Epithelial cell of prostate (primary cell): ENCODE data around the gene OR5M10.
A peak's percentile ranks its signal among the peaks of the same experiment; 100 is the strongest.
"Not testable (repeated sequence)": the region's sequence is repeated elsewhere in the genome, so short reads cannot be mapped to it uniquely, and the experiment has no call there.

Experiments used
- DNase-seq: peaks from one replicate; pipeline ENCODE4 v3.0.0-alpha.2; 2011; ENCODE audit warnings: low read depth, low spot score
- H3K27ac ChIP-seq: fragments of 450-650 bp; 2 replicates; pipeline ENCODE4 v1.5.1; 2017; ENCODE audit warnings: mild to moderate bottlenecking

OR5M10 gene

DNA sequence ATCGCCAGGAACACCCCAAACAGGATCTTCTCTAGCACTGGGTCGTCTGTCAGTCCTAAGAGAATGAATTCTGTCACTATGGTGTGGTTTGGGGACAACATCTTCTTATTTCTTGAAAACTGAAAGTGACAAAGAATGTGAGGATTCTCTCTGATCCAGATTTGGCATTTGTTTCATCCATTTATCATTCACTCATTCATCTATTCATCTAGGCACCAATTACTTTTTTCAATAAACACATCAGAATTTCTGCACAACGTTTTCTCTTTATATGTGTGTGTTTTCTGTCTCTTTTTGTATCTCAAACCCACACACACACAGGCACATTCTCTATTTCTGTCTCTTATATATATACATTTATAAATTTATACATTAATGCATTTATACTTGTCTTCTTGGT is at the start of gene OR5M10:
TSS of gene OR5M10 (minus strand) at position 101 of the 400 bp plus-strand sequence. CDS start at position 101, 0 bp downstream.
- no peak for DNase-seq
- no peak within 1 kb of the TSS for H3K27ac ChIP-seq

DNA sequence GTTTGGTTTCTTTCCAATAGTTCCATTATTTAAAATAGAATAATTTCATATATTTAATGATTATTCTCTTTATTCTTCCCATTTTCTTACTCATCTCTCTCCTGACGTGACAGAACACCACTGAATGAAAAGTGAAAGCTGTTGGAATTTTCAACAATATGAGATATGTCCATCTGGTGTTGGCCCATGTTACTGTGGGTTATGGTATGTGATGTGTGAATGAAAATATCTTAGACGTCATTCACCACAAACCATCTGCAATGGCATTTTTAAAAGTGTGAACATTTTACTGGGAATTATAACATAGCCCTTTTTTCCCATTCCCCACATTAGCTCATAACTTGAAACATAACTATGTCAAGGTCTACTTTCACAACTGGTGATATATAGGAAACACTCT is 48.4 kb upstream of the OR5M10 start:
- no peak overlapping the region for H3K27ac ChIP-seq
- DNase-seq: no peak

DNA sequence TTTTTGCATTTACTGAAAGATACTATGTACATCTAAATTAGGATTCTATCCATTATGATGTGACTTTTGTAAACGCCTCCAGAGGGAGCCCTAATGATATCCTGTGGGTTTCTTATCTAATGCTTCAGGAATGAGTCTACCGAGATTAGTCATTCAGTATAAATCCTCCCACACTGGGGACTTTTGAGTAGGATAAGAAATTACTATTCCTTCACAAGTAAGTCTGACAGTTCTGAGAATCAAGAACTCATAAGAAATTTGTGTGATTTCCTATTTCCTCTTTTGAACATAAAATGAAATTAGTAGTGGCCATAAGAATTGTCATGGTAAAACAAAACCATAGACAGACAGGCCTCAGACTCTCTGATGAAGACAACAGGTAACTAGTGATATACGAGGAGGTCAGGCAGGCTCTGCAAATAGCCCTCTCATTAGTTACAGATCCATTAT is 47.2 kb upstream of the OR5M10 start:
- no peak overlapping the region for H3K27ac ChIP-seq
- peak; percentile 29 for DNase-seq

DNA sequence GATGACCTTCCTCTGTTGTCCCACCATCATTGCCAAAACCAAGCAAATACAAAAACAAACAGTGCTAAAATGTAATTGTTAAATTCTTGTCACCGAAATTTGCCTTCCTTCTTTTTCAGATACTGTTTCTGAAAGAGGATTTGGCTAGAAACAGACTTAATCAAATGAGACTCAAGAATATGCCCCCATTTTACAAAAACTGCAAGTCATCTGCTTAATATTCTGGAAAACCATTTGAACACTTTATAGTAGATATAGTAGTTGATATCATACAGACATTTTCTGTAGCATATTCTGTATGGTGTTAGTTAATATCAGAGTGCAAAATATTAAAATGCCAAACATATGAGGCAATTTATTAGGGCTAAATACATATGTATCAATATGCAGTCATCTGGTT is 33.7 kb upstream of the OR5M10 start:
- no peak for DNase-seq
- H3K27ac ChIP-seq: no peak overlapping the region

DNA sequence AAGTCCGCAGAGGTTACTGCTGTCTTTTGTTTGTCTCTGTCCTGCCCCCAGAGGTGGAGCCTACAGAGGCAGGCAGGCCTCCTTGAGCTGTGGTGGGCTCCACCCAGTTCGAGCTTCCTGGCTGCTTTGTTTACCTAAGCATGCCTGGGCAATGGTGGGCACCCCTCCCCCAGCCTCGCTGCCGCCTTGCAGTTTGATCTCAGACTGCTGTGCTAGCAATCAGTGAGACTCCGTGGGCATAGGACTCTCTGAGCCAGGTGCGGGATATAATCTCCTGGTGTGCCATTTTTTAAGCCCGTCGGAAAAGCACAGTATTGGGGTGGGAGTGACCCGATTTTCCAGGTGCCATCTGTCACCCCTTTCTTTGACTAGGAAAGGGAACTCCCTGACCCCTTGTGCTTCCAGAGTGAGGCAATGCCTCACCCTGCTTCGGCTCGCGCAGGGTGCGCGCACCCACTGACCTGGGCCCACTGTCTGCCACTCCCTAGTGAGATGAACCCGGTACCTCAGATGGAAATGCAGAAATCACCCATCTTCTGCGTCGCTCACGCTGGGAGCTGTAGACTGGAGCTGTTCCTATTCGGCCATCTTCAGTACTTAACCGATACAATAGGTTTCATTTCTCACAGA is 14.7 kb upstream of the OR5M10 start:
- H3K27ac ChIP-seq, DNase-seq: not testable (repeated sequence)

DNA sequence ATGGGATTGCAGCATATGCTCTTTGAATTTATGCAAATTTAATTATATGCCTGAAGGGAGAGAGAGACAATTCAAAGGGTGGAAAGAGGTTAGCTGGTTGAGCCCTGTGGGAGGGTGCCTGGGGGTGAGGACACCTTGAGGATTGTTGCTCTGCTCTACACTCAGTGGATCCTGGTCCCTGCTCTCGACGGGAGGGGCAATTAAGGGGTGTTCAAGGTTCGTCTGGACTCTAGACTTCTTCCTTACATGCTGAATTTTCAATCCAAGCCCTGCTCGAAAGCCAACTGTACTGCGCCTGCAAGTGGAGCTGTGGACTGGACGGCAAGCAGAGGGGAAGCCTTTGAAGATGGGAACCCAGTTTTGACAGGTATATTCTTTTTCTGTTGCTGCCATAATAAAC is 18.9 kb downstream of the OR5M10 start:
- no peak overlapping the region for H3K27ac ChIP-seq

DNA sequence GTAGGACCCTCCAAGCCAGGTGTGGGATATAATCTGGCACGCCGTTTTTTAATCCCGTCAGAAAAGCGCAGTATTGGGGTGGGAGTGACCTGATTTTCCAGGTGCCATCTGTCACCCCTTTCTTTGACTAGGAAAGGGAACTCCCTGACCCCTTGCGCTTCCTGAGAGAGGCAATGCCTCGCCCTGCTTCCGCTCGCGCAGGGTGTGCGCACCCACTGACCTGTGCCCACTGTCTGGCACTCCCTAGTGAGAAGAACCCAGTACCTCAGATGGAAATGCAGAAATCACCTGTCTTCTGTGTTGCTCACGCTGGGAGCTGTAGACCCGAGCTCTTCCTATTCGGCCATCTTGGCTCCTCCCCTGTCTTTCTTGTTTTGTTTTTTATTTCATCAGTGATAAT is 22.8 kb downstream of the OR5M10 start:
- not testable (repeated sequence) for H3K27ac ChIP-seq, DNase-seq

More for the DNA sequence above, 18.9 kb downstream of the OR5M10 start:
- DNase-seq: no peak

DNA sequence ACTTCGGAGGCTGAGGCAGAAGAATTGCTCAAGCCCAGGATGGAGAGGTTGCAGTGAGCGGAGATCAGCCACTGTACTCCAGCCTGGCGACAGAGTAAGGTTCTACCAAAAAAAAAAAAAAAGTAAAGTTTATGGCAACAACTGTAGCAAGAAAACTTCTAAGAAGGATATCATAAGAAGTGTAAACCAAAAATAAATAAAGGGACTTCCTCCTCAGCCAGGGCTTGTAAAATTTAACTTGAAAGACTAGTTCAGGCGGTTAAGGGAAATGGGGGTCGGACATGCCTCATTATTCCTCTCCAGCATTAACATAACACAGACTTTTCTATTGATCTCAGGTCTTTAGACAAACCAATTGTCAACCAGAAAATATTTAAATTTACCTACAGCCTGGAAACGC is 32.0 kb downstream of the OR5M10 start:
- DNase-seq: no peak
- no peak overlapping the region for H3K27ac ChIP-seq

DNA sequence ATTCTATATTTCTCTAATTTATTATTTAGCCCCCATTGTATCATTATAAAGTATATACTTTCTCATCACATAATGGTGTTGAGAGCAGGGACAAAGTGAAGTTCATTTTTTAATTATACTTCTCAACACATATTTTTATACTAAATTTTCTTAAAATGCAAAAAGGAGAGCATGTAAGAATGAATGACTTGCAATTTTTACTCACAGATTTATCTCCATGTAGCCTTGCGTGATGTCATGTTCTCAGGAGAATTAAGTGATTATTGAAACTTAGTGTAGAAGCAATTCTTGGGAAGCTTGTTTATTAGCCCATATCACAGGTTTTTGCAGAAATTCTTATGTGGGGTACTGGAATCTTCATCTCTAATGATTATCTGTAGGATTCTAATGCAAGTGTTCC is 33.8 kb downstream of the OR5M10 start:
- no peak for DNase-seq
- no peak overlapping the region for H3K27ac ChIP-seq

DNA sequence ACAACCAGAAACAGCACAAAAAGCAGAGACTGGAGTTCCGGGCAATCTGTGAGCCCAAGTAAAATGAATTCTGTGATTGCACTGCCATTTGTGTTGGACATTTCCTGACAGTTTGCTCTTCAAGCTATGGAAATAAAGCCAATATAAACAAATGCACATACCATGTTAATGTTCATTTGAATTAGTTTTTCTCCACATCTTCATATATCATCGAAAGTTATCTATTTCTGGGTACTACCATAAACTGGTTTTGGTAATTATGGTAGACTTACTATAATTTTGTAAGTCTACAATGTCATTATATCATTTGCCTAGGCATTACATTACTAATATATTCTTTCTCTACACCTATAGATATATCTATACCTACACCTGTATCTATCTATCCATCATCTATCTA is 34.4 kb downstream of the OR5M10 start, which contains the start of gene OR5M11:
TSS of gene OR5M11 (minus strand) at position 101 of the 400 bp plus-strand sequence. CDS start at position 101, 0 bp downstream.
- DNase-seq: no peak
- no peak within 1 kb of the TSS for H3K27ac ChIP-seq

DNA sequence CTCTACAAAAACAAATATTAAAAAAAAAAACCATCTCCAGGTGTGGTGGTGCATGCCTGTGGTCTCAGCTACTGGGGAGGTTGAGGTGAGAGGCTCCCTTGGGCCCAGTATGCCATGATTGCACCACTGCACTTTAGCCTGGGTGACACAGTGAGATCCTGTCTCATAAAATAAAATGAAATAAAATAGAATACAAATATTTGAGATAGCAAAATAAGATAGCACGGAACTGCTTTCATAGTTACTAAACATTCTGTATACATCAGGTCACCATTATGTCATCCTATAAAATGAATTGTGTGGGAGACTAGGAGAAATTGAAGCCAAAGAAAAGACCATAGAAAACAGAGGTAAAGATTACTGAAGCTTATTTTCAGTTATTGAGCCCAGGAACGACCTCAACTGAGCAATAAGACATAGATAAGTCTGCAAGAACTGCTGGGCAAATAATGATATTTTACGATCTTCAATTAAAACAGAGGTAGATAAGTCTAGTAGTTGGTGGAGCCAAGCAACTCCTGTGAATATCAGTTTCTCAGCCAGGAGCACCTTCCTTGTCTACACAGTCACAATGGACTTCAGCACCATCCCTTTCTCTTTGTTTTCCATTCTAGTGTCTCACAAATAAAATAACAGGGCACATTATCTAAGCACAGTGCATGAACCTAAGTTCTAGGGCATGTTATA is 44.3 kb downstream of the OR5M10 start:
- H3K27ac ChIP-seq: no peak overlapping the region
- DNase-seq: no peak

DNA sequence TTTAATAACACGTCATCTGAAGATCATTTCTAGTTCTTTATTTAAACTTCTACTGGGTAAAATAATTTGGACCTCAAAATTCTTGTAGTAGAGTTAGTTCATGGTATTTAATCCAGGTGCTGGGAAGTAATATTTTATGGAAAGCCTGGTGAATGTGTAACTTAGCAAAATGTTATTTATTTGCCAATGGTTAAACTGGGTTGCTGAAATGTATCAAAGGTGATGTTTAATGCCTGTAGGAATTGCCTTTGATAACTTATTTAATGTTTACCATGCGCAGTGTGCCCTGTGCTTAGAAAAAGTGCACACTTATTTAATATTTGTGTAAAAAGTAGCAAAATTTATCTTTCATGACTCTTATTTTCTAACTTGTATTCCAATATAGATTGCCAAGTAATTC is 45.7 kb downstream of the OR5M10 start:
- no peak overlapping the region for H3K27ac ChIP-seq
- DNase-seq: no peak
